PC-9 (cell line): ENCODE data around the gene NAA25.

Source experiments
- EZH2 ChIP-seq: fragments of 200-600 bp; sonication (generic); IDR thresholded peaks from 2 replicates; pipeline ENCODE4 v1.8.0; 2017; ENCODE audit warnings: antibody characterized with exemption, low read depth
- TF ChIP-seq, protein P1 (sequence below): fragments of 200-600 bp; sonication (generic); conservative IDR thresholded peaks from 2 replicates; pipeline ENCODE4 v1.6.1; 2017; ENCODE audit warnings: mixed run types, antibody characterized with exemption, mild to moderate bottlenecking, moderate library complexity

GRCh38 chr12:112148031-112148513, 39.5 kb upstream of the NAA25 start:
- TF ChIP-seq, protein P1, sequence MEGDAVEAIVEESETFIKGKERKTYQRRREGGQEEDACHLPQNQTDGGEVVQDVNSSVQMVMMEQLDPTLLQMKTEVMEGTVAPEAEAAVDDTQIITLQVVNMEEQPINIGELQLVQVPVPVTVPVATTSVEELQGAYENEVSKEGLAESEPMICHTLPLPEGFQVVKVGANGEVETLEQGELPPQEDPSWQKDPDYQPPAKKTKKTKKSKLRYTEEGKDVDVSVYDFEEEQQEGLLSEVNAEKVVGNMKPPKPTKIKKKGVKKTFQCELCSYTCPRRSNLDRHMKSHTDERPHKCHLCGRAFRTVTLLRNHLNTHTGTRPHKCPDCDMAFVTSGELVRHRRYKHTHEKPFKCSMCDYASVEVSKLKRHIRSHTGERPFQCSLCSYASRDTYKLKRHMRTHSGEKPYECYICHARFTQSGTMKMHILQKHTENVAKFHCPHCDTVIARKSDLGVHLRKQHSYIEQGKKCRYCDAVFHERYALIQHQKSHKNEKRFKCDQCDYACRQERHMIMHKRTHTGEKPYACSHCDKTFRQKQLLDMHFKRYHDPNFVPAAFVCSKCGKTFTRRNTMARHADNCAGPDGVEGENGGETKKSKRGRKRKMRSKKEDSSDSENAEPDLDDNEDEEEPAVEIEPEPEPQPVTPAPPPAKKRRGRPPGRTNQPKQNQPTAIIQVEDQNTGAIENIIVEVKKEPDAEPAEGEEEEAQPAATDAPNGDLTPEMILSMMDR = no peak
- no peak for TF ChIP-seq EZH2
